ENCODE results near the gene MRC2.

The MRC2 gene

GRCh38 chr17:62596662-62597061 lies 30.8 kb upstream of the MRC2 start:
- Histone ChIP-seq H3K36me3 (replicated peaks; ENCODE audit: insufficient read depth, low read length) (peaks cover 5% of the 10 kb centered on the region; the same call in 1 of the 2 replicates), H2AFZ (ENCODE audit: low read length) (no peak overlapping the region), H3K27me3 (replicated peaks; ENCODE audit: insufficient read depth, low read length) (no peaks in the 10 kb centered on the region), H3K9ac (ENCODE audit: low read length) (no peak overlapping the region), H3K9me3 (replicated peaks; ENCODE audit: insufficient read depth, low read length) (no peaks in the 10 kb centered on the region), H3K4me1 (ENCODE audit: low read length) (no peaks in the 10 kb centered on the region), H3K4me2 (ENCODE audit: low read depth, low read length) (no peak overlapping the region), H3K79me2 (ENCODE audit: low read length) (no peaks in the 10 kb centered on the region), H3K4me3 (ENCODE audit: low read length) (no peak overlapping the region), H3F3A (ENCODE audit: insufficient read depth, low read length) (no peaks in the 10 kb centered on the region), H4K20me1 (ENCODE audit: insufficient read depth, low read length) (no peaks in the 10 kb centered on the region), H3K9me2 (replicated peaks; ENCODE audit: insufficient read depth, low read length) (no peaks in the 10 kb centered on the region), H3K27ac (ENCODE audit: low read length) (no peak overlapping the region)
- TF ChIP-seq EZH2phosphoT487 (IDR thresholded peaks at IDR 0.05; ENCODE audit: low read length) (no peak), EZH2 (optimal IDR thresholded peaks at IDR 0.05; ENCODE audit: low read depth, low read length) (no peak)
- TF ChIP-seq, protein P1, sequence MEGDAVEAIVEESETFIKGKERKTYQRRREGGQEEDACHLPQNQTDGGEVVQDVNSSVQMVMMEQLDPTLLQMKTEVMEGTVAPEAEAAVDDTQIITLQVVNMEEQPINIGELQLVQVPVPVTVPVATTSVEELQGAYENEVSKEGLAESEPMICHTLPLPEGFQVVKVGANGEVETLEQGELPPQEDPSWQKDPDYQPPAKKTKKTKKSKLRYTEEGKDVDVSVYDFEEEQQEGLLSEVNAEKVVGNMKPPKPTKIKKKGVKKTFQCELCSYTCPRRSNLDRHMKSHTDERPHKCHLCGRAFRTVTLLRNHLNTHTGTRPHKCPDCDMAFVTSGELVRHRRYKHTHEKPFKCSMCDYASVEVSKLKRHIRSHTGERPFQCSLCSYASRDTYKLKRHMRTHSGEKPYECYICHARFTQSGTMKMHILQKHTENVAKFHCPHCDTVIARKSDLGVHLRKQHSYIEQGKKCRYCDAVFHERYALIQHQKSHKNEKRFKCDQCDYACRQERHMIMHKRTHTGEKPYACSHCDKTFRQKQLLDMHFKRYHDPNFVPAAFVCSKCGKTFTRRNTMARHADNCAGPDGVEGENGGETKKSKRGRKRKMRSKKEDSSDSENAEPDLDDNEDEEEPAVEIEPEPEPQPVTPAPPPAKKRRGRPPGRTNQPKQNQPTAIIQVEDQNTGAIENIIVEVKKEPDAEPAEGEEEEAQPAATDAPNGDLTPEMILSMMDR (IDR thresholded peaks at IDR 0.05; ENCODE audit: low read length) = no peak
- DNase-seq = no peak

GRCh38 chr17:62597150-62597549 lies 30.3 kb upstream of the MRC2 start:
- Histone ChIP-seq H3K4me2 (ENCODE audit: low read depth, low read length) (no peak overlapping the region), H3K9ac (ENCODE audit: low read length) (no peak overlapping the region), H4K20me1 (ENCODE audit: insufficient read depth, low read length) (no peaks in the 10 kb centered on the region), H3K79me2 (ENCODE audit: low read length) (no peaks in the 10 kb centered on the region), H3K36me3 (replicated peaks; ENCODE audit: insufficient read depth, low read length) (peaks cover 5% of the 10 kb centered on the region; the same call in 1 of the 2 replicates), H3F3A (ENCODE audit: insufficient read depth, low read length) (no peaks in the 10 kb centered on the region), H3K4me3 (ENCODE audit: low read length) (no peak overlapping the region), H3K27ac (ENCODE audit: low read length) (no peak overlapping the region), H3K4me1 (ENCODE audit: low read length) (no peaks in the 10 kb centered on the region), H3K27me3 (replicated peaks; ENCODE audit: insufficient read depth, low read length) (no peaks in the 10 kb centered on the region), H3K9me3 (replicated peaks; ENCODE audit: insufficient read depth, low read length) (no peaks in the 10 kb centered on the region), H3K9me2 (replicated peaks; ENCODE audit: insufficient read depth, low read length) (no peaks in the 10 kb centered on the region), H2AFZ (ENCODE audit: low read length) (no peak overlapping the region)
- no peak for DNase-seq
- no peak for TF ChIP-seq EZH2phosphoT487 (IDR thresholded peaks at IDR 0.05; ENCODE audit: low read length)
- no peak for TF ChIP-seq EZH2 (optimal IDR thresholded peaks at IDR 0.05; ENCODE audit: low read depth, low read length)

DNA sequence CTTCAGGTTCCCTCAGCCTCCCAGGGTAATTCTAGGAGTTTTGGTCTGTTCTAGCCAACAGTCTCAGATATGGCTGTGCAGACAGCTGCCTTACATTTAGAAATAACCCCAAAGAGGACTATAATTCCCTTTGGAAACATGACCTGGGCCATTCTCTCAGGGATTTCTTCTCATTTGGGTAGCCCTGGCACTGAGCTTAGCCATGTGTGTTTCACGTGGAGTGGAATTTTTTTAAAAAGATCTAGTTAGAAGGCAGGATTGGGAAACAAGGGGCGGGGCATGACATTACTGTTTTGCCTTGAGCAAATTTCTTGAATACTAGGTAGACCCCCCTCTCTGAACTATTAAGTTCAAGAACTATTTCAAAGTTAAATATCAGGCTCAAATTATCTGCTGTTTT lies 29.6 kb upstream of the MRC2 start:
- no peaks in the 10 kb centered on the region for H3K9me3 ChIP-seq (replicated peaks; ENCODE audit: insufficient read depth, low read length)
- H3K27ac ChIP-seq (ENCODE audit: low read length) = no peak overlapping the region
- H3K9ac ChIP-seq (ENCODE audit: low read length) = no peak overlapping the region
- H3K27me3 ChIP-seq (replicated peaks; ENCODE audit: insufficient read depth, low read length) = no peaks in the 10 kb centered on the region
- no peaks in the 10 kb centered on the region for H3F3A ChIP-seq (ENCODE audit: insufficient read depth, low read length)
- H3K9me2 ChIP-seq (replicated peaks; ENCODE audit: insufficient read depth, low read length) = no peaks in the 10 kb centered on the region
- H2AFZ ChIP-seq (ENCODE audit: low read length) = no peak overlapping the region
- no peaks in the 10 kb centered on the region for H3K79me2 ChIP-seq (ENCODE audit: low read length)
- no peaks in the 10 kb centered on the region for H3K4me1 ChIP-seq (ENCODE audit: low read length)
- no peak overlapping the region for H3K4me3 ChIP-seq (ENCODE audit: low read length)
- no peak overlapping the region for H3K4me2 ChIP-seq (ENCODE audit: low read depth, low read length)
- no peak for DNase-seq
- no peaks in the 10 kb centered on the region for H4K20me1 ChIP-seq (ENCODE audit: insufficient read depth, low read length)
- TF ChIP-seq EZH2phosphoT487 (IDR thresholded peaks at IDR 0.05; ENCODE audit: low read length) (no peak), EZH2 (optimal IDR thresholded peaks at IDR 0.05; ENCODE audit: low read depth, low read length) (no peak)
- TF ChIP-seq, protein P1 (IDR thresholded peaks at IDR 0.05; ENCODE audit: low read length) = no peak
- peaks cover 5% of the 10 kb centered on the region; the same call in 1 of the 2 replicates for H3K36me3 ChIP-seq (replicated peaks; ENCODE audit: insufficient read depth, low read length)

DNA sequence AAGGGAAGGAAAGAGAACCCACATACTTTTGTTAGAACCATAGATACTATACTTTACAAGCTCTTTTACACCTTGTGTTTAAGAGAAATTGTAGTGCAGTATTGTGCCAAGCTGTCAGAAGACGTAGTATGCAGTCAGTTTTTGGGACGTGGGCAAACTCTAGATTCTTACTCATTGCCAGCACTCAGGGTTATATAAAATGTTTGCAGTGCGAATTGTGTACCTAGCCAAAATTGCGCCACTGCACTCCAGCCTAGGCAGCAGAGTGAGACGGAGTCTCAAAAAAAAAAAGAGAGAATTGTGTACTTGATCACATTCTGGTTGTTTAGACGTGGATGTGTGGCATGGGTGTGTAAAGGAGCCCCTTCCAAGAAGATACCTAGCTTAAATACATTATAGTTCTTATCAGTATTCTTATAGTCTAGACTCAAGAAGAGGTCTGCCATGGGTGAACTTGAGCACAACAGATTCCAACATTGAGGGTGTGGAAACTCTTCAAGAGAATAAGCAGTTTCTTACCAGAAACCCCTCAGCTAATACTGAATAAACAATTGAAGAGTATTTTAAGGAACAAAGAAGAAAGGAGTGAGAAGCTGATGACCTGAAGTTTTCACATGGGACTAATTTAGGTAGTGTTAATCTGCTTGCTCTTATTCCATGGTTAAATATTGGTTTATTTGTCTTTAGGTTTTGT lies 27.4 kb upstream of the MRC2 start:
- Histone ChIP-seq H3K79me2 (ENCODE audit: low read length) (no peaks in the 10 kb centered on the region), H3F3A (ENCODE audit: insufficient read depth, low read length) (no peaks in the 10 kb centered on the region), H3K4me3 (ENCODE audit: low read length) (no peak overlapping the region), H3K27me3 (replicated peaks; ENCODE audit: insufficient read depth, low read length) (no peaks in the 10 kb centered on the region), H4K20me1 (ENCODE audit: insufficient read depth, low read length) (no peaks in the 10 kb centered on the region), H2AFZ (ENCODE audit: low read length) (no peak overlapping the region), H3K9me3 (replicated peaks; ENCODE audit: insufficient read depth, low read length) (no peaks in the 10 kb centered on the region), H3K9ac (ENCODE audit: low read length) (no peak overlapping the region), H3K9me2 (replicated peaks; ENCODE audit: insufficient read depth, low read length) (no peaks in the 10 kb centered on the region), H3K27ac (ENCODE audit: low read length) (no peak overlapping the region), H3K36me3 (replicated peaks; ENCODE audit: insufficient read depth, low read length) (peaks cover 5% of the 10 kb centered on the region; the same call in 1 of the 2 replicates), H3K4me1 (ENCODE audit: low read length) (no peaks in the 10 kb centered on the region), H3K4me2 (ENCODE audit: low read depth, low read length) (no peak overlapping the region)
- no peak for DNase-seq
- TF ChIP-seq EZH2phosphoT487 (IDR thresholded peaks at IDR 0.05; ENCODE audit: low read length) (no peak), EZH2 (optimal IDR thresholded peaks at IDR 0.05; ENCODE audit: low read depth, low read length) (no peak)
- TF ChIP-seq, protein P1 (IDR thresholded peaks at IDR 0.05; ENCODE audit: low read length) = no peak

Measured in MM.1S (cell line).